EH (cell line): ENCODE results near the gene BEGAIN.
A peak's percentile ranks its signal among the peaks of the same experiment; 100 is the strongest.

ENCODE experiments used
- DNase-seq: peaks from one replicate; pipeline ENCODE4 v3.0.0-alpha.2; 2015; ENCODE audit warnings: low read depth

BEGAIN gene

DNA sequence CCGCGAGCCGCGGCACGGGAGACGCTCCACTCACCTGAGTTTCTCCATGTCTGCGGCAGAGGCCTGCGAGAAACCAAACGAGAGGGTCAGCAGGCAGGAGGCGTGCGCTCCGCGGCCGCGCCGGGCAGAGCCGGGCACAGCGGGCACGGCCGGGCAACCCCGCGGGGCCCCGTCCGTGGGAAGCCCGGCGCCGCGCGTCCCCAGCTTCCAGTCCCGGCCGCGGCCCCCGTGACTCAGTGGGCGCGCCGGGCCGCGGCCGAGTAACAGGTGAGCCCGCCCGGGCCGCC is 19.4 kb downstream of the BEGAIN start:
- no peak for DNase-seq

- no peak for DNase-seq
Measured at GRCh38 chr14:100567009-100567876, 20.0 kb downstream of the BEGAIN start.

DNA sequence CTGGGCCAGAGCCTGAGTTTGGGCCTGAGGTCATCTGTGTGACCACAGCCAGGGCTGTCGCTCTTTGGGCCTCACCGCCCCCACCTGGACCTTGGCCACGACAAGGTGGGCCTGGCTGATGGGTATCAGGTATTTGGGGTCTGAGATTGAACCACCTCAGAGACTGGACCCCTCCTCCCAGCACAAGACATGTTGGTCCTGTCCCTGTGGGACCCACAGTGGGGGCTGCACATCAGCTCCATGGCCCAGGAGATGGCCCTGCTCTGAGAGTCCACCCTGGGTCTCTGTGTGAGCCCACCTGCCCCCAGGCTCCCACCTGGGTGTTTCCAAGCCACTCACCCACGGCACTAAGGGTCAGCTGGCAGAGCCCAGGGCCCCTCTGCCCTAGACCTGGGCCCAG is 20.6 kb downstream of the BEGAIN start:
- DNase-seq, result no peak

DNA sequence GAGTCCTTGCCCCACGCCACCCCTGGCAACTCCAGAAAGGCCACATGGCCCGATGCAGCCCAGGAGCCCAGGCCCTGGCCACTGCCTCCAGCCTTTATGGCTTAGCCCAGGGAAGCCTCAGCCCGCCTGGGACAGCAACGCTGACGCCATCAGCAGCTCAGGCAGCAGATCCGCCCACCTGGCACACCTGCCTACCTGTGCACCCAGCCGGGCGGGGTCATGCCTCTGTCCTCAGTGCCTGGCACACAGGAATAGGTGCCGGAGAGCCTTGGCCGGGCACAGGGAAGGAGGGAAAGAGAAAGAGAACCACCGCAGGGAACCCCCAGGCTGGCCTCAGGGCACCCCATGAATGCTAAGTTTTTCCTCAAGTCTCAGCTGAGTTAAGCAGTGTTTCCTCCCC is 21.1 kb downstream of the BEGAIN start:
- no peak for DNase-seq

DNA sequence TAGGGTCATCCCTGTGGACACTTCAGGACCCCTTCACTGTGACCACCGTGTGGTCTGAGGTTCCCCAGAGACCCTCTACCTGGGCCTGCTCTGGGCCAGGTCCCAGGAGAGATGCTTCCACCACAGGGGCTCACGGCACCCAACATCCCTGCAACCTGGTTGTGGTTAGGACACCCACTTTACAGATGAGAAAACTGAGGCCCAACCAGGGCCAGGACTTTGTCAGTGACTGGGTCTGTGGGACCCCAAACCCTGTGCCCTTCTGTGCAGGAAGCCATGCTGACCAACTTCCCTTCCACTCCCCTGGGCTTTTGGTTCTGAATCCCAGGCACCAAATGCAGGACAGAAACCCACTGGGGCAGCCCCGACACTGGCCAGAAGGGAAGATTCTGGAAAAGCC is 21.6 kb downstream of the BEGAIN start:
- DNase-seq, result no peak

- no peak for DNase-seq
Measured at GRCh38 chr14:100564512-100564911, 22.7 kb downstream of the BEGAIN start.

GRCh38 chr14:100562751-100563150 is 24.5 kb downstream of the BEGAIN start:
- no peak for DNase-seq

- no peak for DNase-seq
Measured at GRCh38 chr14:100561005-100561404, 26.2 kb downstream of the BEGAIN start.

DNA sequence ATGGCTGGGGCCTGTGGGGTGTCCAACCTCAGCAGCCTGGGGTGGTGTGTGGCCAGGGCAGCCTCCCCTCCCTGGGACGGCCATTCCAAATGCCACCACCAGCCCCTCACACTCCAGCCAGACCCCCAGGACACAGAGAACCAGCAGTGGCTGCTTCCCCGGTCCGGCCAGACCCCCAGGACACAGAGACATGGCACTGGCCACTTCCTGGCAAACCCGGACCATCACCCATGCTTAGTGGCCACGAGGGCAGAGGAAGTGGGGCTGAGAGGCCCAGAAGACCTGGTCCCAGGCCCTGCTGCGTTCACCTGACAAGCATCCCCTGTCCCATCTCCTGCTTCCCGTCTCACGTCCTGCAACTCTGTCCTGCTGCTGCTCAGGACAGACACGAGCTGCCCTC is 26.7 kb downstream of the BEGAIN start:
- DNase-seq, result no peak

GRCh38 chr14:100559455-100559854 is 27.8 kb downstream of the BEGAIN start:
- no peak for DNase-seq

DNA sequence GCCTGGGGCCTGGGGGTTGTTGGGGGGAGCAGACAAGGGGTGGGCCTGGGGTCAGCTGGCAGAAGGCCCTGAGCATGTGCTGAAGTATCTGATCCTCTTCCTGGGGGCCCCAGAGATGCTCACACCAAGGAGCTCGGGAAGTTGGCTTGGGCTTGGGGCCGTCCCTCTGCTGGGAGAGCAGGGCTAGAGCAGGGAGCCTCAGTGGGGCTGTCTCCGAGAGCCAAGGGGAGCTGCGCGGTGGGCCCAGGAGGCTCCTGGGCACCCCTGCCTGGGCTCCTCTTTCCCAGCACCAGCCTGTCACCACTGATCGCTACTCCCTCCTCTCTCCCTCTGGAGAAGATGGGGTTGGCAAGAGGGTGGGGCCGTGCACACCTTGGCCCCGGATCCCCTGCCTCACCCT is 28.3 kb downstream of the BEGAIN start:
- no peak for DNase-seq

GRCh38 chr14:100558226-100558625 is 29.0 kb downstream of the BEGAIN start:
- no peak for DNase-seq

GRCh38 chr14:100557658-100558057 is 29.6 kb downstream of the BEGAIN start:
- DNase-seq, result peak; percentile 31

- no peak for DNase-seq
Measured at GRCh38 chr14:100556936-100557505, 30.2 kb downstream of the BEGAIN start.

GRCh38 chr14:100556140-100556475 is 31.1 kb downstream of the BEGAIN start:
- no peak for DNase-seq

DNA sequence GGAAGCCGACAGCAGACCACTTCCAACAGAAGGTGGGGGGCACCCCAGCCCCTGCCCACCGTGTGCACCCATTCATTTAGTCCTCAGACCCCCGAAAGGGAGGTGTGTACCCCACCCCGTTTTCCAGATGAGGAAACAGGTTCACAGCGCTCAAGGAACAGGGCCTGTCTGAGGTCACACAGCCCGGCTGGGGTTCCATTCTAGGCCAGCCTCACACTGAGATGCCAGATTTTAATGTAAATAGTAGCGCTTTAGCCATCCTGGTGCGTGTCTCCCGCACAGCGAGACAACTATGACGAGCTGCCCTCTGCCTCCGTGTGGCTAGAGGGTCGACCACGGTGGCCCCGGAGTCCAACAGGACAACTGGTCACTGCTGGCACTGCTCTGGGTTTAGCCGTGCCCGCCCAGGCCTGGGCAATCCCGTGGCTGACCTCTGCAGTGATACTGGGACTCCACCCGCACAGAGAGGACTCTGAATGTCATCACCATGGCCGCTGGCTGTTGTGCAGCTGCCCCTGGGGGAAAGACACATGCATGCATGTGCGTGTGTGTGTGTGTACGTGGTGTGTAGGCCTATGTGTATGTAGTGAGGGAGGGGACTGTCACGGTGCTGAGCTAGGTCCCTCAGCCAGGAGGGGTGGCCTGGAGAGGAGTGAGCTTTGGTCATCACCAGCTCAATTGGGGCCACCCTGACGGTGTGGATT is 31.6 kb downstream of the BEGAIN start:
- no peak for DNase-seq

DNA sequence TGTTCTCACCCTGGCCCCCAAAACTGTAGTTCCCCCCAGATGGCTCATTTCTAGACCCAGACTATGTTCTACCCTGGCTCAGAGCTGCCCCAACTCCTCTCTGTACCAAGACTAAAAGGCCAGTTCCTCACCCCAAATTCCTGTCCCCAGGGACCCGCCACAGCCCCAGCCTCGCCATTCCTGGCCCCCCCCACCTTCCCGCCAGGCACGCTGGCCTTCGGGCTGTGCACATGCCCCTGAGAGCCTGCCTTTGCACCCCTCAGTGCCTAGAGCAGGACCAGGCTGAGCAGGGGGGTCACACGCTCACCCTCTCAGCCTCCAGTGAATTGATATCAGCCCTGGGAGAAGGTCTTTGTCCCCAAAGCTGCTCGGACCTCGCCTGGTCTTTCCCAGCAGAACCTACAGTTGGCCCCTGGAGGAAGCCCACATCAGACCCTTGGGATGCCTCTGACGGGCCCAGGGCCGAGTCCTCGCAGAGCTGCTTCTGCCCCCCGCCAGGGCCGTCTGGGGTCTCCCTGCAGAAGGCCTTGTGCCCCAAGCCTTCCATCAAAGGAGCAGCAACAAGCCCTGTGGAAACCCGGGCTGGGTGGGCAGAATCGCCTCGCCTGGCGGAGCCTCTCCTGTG is 32.4 kb downstream of the BEGAIN start:
- no peak for DNase-seq

- DNase-seq, result peak; percentile 21
Measured at GRCh38 chr14:100554082-100554677, 33.0 kb downstream of the BEGAIN start.

DNA sequence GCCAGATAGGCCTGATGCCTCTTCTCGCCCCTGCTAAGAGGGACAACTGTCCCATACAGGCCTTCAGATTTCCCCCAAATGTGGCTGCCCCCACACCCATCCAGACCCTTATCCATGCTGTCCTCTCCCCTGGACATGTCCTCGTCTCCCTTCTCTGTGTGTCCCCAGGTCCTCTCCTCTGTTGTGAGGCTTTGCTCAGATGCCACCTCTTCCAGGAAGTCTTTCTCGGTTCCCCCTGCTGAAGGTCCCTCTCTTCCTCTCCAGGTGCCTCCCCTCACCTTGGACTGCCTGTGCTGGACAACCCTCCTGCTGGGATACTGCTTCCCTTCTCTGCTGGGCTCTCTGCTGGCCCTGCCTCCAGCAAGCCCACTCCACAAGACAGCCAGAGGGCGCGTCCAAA is 33.7 kb downstream of the BEGAIN start:
- no peak for DNase-seq

DNA sequence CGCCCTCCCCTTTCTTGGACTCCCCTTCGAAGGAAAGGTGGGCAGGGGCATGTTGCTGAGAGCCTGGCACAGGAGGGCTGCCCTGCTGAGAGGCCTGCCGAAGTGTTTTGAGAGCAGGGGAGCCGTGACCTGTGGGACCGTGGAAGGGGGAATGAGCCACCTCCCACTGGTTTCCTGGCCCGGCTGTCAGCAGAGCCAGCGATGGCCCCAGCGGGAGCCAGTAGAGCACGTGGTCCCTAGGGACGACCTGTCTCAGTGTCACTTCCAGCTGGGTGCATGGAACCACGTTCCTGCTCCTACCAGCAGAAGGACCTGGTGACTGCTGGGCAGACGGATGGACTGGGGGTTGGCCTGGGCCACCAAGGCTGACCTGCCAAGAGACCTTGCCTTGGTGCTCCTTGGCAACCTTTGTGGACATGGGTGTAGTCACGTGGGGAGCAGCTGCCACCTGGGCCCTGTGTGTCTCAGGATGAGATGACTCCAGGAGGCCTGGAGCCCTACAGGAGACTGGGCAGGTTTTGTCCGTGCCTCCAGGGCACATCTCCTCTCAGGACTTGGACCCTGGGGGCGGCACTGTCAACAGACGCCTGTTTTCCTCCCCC is 34.6 kb downstream of the BEGAIN start:
- no peak for DNase-seq

DNA sequence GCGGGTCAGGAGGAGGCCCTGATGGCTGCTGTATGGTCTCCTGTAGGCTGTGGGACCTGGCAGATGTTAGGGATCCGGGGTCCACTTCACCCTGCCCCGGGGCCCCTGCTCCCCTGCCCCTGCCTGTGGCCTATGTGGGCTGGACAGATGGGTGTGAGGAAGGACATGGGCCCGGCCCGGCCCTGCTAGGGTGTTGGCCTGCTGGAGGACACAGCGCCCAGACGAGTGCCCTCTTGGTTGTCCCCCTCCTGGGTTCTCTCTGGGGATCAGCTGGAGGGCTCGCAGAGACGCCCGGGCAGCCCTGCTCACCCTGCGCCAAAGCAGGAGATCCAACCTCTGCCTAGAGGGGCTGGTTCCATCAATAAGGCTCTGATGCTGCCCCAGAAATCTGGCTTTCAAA is 36.2 kb downstream of the BEGAIN start:
- DNase-seq, result no peak
